ENCODE data around the gene POLR3E.
"Not testable (repeated sequence)": the region's sequence is repeated elsewhere in the genome, so short reads cannot be mapped to it uniquely, and the experiment has no call there.

POLR3E gene

DNA sequence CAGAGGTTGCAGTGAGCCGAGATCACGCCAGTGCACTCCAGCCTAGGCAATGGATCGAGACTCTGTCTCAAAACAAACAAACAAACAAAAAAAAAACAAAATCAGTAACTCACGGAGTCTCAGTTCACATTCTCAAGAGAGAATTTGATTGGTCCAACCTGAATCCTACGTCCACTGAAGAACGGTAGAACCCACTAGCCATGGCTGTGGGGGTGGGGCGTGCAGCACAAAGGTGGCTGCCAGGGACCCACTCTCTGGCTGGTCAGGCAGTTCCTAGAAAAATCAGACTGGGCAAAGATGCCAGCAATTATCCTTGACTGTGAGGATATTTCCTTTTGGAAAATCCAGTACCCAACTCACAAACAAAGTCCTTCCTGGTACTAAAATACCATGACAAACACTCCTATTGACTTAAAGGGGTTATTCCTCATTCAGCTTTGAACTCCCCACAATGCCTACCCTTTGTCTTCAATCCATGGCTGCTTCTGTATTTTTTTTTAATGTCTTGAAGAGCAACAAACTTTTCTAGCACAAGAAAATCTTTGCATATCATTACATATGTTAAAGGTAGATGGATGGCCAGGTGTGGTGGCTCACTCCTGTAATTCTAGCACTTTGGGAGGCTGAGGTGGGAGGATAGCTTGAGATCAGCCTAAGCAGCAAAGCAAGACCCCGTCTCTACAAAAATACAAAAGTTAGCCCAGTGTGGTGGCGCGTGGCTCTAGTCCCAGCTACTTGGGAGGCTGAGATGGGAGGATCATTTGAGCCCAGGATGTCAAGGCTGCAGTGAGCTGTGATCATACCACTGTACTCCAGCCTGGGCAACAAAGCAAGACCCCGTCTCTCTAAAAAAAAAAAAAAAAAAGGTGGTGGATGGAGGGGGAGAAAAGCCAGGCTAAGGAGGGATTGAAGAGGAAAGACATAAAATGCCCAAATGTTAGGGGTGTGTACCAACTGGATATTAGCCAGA lies 3.8 kb upstream of the POLR3E start:
- Histone ChIP-seq H3K27me3 (replicated peaks; ENCODE audit: control insufficient read depth, insufficient read depth, low read length) (no peaks in the 10 kb centered on the region), H3K4me3 (ENCODE audit: low read length) (no peak overlapping the region), H3K9ac (ENCODE audit: low read length) (no peak overlapping the region), H3K9me3 (ENCODE audit: control insufficient read depth, low read length) (no peaks in the 10 kb centered on the region), H3K4me1 (ENCODE audit: control insufficient read depth, insufficient read depth, low read length) (peaks cover 22% of the 10 kb centered on the region), H3K36me3 (ENCODE audit: control insufficient read depth, insufficient read depth, low read length, severe bottlenecking) (no peaks in the 10 kb centered on the region)
- no peak for DNase-seq (ENCODE audit: low read depth)

DNA sequence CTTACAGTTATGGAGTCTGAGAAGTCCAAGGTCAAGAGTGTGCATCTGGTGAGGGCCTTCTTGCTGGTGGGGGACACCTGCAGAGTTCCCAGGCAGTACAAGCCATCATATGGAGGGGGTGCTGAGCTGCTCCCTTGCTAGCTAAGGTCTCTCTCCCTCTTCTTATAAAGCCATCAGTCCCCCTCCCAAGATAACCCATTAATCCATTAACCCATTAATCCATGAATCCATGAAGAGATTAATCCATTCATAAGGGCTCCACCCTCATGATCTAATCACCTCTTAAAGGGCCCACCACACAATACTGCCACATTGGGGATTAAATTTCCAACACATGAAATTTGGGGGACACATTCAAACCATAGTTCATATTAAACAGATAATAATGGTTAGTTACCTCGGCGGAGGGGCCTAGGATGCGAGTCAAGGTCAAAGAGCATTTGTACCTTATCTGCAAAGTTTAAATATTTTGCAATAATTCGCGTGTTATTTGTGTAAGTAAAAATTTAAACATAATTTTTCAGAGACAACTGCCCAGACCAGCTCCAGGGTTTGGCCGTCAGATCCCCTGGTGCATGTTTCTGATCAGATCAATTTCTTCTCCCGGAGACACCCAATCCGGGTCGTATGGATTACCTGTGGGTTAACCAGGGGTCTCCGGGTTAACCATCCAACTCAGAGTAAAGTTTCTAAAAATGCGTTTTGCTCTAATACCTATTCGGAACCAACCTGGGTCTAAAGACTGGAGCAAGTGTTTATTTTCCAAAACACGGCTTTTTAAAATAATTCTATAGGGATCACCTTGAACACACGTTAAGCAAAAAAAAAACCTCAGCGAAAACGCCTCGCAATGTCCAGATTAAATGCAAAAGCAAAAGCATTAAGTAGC lies 740 bp upstream of the POLR3E start:
- DNase-seq (ENCODE audit: low read depth): peak; percentile 23

DNA sequence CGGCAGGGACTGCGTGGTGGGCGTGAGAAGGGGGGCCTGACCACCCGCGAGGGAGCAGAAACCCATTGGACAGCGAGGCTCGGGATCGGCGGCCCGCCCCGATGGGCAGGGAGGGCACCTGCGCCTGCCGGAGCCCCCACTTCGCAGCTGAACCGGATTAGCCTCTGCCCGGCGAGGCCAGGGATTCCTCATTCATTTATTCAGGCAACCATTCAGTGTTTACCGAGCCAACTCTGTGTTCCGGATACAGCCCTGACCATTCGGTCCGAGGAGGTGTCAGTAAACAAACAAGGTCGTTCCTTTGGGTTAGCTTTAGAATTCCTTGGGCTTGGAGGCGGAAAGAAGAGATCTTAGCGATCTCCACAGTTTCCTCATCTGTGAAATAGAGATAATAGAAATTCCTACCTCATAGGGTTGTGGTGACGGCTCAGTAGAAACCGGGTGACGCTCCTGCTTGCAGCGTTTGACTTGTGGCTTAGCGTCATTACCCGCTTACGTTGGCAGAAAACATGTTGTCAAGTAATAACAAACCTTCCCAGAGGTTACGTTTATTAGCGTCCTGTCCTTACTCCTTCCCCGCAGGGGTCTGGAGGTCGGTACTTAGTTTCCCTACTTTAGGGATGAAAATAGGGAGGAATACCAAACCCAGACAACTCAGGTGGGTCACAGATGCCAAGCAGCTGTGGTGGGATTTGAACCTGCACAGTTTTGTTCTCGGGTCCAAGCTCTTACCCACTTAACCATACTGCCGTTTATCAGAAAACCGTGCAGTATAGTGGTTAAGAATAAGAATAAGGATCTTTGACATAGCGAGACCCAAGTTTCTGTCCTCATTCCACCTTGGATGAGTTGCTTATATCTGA lies 893 bp downstream of the POLR3E start:
- Histone ChIP-seq H3K36me3 (ENCODE audit: control insufficient read depth, insufficient read depth, low read length, severe bottlenecking) (peaks cover 7% of the 10 kb centered on the region), H3K9me3 (ENCODE audit: control insufficient read depth, low read length) (no peaks in the 10 kb centered on the region), H3K9ac (ENCODE audit: low read length) (peak overlapping the region; percentile 92), H3K27me3 (replicated peaks; ENCODE audit: control insufficient read depth, insufficient read depth, low read length) (no peaks in the 10 kb centered on the region), H3K4me1 (ENCODE audit: control insufficient read depth, insufficient read depth, low read length) (peaks cover 16% of the 10 kb centered on the region), H3K4me3 (ENCODE audit: low read length) (peak overlapping the region; percentile 96)
- DNase-seq (ENCODE audit: low read depth): peak; percentile 97

More for the DNA sequence above, 740 bp upstream of the POLR3E start:
- Histone ChIP-seq H3K4me3 (ENCODE audit: low read length) (peak overlapping the region; percentile 89), H3K9ac (ENCODE audit: low read length) (peak overlapping the region; percentile 83), H3K9me3 (ENCODE audit: control insufficient read depth, low read length) (no peaks in the 10 kb centered on the region), H3K36me3 (ENCODE audit: control insufficient read depth, insufficient read depth, low read length, severe bottlenecking) (no peaks in the 10 kb centered on the region), H3K4me1 (ENCODE audit: control insufficient read depth, insufficient read depth, low read length) (peaks cover 27% of the 10 kb centered on the region), H3K27me3 (replicated peaks; ENCODE audit: control insufficient read depth, insufficient read depth, low read length) (no peaks in the 10 kb centered on the region)

DNA sequence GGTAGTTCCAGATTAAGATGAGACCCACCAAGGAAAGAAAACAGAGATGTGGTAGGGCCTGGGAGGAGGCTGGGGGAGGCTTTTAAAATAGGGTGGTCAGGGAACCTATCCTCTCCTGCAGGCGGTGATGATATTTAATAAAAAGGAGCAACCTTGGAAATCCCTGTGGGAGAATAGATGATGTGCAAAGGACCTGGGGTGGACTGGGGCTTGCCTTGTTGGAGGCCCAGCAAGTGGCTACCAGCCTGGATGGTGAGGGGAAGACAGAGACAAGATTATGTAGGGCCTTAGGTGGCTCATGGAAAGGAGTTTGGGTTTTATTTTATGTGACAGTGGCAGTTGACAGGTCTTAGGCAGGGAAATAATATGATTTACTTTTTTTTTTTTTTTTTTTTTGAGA lies 1.8 kb downstream of the POLR3E start:
- no peaks in the 10 kb centered on the region for H3K9me3 ChIP-seq (ENCODE audit: control insufficient read depth, low read length)
- no peaks in the 10 kb centered on the region for H3K27me3 ChIP-seq (replicated peaks; ENCODE audit: control insufficient read depth, insufficient read depth, low read length)
- H3K4me1 ChIP-seq (ENCODE audit: control insufficient read depth, insufficient read depth, low read length): peaks cover 16% of the 10 kb centered on the region
- DNase-seq (ENCODE audit: low read depth): no peak
- H3K36me3 ChIP-seq (ENCODE audit: control insufficient read depth, insufficient read depth, low read length, severe bottlenecking): peaks cover 12% of the 10 kb centered on the region
- H3K9ac ChIP-seq (ENCODE audit: low read length): no peak overlapping the region
- no peak overlapping the region for H3K4me3 ChIP-seq (ENCODE audit: low read length)

DNA sequence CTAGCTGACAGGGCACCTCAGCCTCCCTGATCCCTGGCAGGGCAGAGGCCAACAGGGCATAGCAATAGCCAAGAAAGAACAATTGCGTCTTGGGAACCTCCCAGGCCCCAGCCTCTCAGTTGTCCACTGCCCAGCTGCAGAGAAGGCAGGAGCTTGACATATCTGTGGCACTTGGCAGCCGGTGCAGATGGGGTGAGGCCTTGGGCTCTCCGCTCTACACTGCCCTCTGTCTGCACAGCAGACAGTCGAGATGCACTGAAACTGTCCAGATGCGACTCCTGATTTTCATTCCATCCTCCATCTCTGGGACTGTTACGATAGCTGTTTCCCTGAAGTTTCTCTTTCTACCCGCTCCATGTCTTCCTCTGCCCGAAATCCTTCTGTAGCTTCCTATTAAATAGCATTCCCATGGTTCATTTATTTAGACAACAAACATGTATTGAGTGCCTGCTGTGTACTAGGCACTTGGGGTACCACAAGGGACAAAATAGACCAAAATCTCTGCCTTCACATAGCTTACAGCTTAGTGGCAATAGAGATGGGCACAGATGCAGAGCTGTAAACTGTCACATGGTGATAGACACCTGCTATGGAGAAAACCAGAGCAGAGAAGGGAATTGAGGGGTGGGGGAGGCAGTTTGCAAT lies 3.3 kb downstream of the POLR3E start:
- Histone ChIP-seq H3K4me1 (ENCODE audit: control insufficient read depth, insufficient read depth, low read length) (peaks cover 16% of the 10 kb centered on the region), H3K27me3 (replicated peaks; ENCODE audit: control insufficient read depth, insufficient read depth, low read length) (no peaks in the 10 kb centered on the region), H3K9me3 (ENCODE audit: control insufficient read depth, low read length) (no peaks in the 10 kb centered on the region), H3K4me3 (ENCODE audit: low read length) (no peak overlapping the region), H3K9ac (ENCODE audit: low read length) (peak overlapping the region; percentile 42), H3K36me3 (ENCODE audit: control insufficient read depth, insufficient read depth, low read length, severe bottlenecking) (peaks cover 27% of the 10 kb centered on the region)
- peak; percentile 72 for DNase-seq (ENCODE audit: low read depth)

DNA sequence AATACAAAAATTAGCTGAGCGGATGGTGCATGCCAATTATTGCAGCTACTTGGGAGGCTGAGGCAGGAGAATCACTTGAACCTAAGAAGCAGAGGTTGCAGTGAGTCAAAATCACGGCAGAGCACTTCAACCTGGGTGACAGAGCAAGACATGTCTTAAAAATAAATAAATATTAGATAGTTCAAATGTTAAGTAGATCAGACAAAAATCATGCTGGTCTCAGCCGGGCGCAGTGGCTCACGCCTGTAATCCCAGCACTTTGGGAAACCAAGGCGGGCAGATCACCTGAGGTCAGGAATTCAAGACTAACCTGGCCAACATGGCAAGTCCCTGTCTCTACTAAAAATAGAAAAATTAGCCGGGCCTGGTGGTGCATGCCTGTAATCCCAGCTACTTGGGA lies 4.2 kb downstream of the POLR3E start:
- not testable (repeated sequence) for H3K4me3 ChIP-seq (ENCODE audit: low read length); H3K27me3 ChIP-seq (replicated peaks; ENCODE audit: control insufficient read depth, insufficient read depth, low read length); H3K9me3 ChIP-seq (ENCODE audit: control insufficient read depth, low read length); DNase-seq (ENCODE audit: low read depth); H3K9ac ChIP-seq (ENCODE audit: low read length)
- Histone ChIP-seq H3K36me3 (ENCODE audit: control insufficient read depth, insufficient read depth, low read length, severe bottlenecking) (peaks cover 35% of the 10 kb centered on the region), H3K4me1 (ENCODE audit: control insufficient read depth, insufficient read depth, low read length) (peaks cover 12% of the 10 kb centered on the region)

DNA sequence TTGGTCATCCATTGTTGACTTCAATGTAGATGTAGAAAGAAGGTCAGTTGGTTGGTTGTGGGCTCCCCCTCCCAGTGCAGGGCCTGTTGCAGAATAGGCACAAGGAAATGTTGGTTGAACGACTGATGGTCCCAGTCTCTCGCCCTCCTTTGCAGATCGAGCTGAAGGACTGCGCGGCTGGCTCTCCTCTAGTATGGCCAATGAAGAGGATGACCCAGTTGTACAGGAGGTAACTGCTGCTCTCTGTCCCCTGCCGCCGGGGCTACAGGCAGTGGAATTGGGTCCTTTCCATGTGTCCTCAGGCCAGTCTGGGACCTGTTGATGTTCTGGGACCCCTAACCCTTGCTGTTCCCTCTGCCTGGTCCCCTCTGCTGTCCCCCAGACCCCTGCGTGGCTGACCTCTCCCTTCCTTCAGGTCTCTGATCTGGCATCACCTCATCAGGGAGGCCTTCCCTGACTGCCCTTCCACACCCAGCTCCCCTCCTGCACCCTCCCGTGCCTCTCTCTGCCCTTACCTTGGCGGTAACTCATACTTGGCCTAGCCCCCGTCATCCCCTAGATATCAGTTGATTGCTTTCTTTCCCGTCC lies 5.7 kb downstream of the POLR3E start:
- Histone ChIP-seq H3K4me3 (ENCODE audit: low read length) (no peak overlapping the region), H3K27me3 (replicated peaks; ENCODE audit: control insufficient read depth, insufficient read depth, low read length) (no peaks in the 10 kb centered on the region), H3K9me3 (ENCODE audit: control insufficient read depth, low read length) (no peaks in the 10 kb centered on the region), H3K9ac (ENCODE audit: low read length) (no peak overlapping the region), H3K36me3 (ENCODE audit: control insufficient read depth, insufficient read depth, low read length, severe bottlenecking) (peaks cover 49% of the 10 kb centered on the region), H3K4me1 (ENCODE audit: control insufficient read depth, insufficient read depth, low read length) (peaks cover 9% of the 10 kb centered on the region)
- DNase-seq (ENCODE audit: low read depth): no peak

DNA sequence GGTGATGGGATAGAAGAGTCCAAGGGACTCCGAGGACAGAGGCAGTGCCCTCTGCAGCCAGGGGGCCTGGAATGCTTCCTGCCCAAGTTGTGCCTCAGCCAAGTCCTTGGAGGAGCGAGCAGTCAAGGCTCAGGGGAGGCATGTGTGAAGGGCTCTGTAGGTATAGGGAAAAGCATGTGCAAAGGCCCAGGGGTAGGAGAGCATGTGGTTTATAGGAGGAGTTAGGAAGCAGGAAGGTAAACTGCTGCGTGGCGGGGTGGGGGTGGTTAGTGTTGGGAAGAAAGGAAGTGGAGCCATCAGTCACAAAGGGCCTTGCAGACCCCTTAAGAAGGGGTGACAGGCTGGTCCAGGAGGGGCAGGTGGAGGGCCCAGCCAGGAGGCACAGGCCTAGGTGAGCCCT lies 7.2 kb downstream of the POLR3E start:
- Histone ChIP-seq H3K4me1 (ENCODE audit: control insufficient read depth, insufficient read depth, low read length) (peaks cover 9% of the 10 kb centered on the region), H3K9ac (ENCODE audit: low read length) (no peak overlapping the region), H3K4me3 (ENCODE audit: low read length) (no peak overlapping the region), H3K36me3 (ENCODE audit: control insufficient read depth, insufficient read depth, low read length, severe bottlenecking) (peaks cover 64% of the 10 kb centered on the region), H3K9me3 (ENCODE audit: control insufficient read depth, low read length) (no peaks in the 10 kb centered on the region), H3K27me3 (replicated peaks; ENCODE audit: control insufficient read depth, insufficient read depth, low read length) (no peaks in the 10 kb centered on the region)
- DNase-seq (ENCODE audit: low read depth): no peak

DNA sequence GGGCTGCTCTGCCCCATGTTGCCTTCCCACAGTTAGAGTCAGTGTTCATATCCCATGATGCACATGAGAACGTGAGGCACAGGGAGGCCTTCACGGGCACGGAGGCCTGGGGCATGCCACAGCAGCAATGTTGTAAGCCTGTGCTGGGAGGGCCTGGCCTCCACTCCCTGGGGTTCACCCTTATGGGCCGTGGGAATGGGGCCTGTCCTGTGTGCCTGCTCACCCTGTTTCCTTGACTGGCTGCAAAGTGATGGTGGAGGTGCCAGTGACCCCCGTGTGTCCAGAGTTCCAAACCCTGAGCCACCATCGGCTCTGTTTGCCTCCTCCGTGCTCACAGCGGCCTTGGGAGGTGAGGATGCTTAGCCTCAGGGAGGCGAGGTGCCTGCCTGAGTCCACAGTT lies 9.6 kb downstream of the POLR3E start:
- peaks cover 82% of the 10 kb centered on the region for H3K36me3 ChIP-seq (ENCODE audit: control insufficient read depth, insufficient read depth, low read length, severe bottlenecking)
- no peak overlapping the region for H3K4me3 ChIP-seq (ENCODE audit: low read length)
- H3K27me3 ChIP-seq (replicated peaks; ENCODE audit: control insufficient read depth, insufficient read depth, low read length): no peaks in the 10 kb centered on the region
- no peak for DNase-seq (ENCODE audit: low read depth)
- no peak overlapping the region for H3K9ac ChIP-seq (ENCODE audit: low read length)
- H3K4me1 ChIP-seq (ENCODE audit: control insufficient read depth, insufficient read depth, low read length): no peaks in the 10 kb centered on the region
- H3K9me3 ChIP-seq (ENCODE audit: control insufficient read depth, low read length): no peaks in the 10 kb centered on the region

DNA sequence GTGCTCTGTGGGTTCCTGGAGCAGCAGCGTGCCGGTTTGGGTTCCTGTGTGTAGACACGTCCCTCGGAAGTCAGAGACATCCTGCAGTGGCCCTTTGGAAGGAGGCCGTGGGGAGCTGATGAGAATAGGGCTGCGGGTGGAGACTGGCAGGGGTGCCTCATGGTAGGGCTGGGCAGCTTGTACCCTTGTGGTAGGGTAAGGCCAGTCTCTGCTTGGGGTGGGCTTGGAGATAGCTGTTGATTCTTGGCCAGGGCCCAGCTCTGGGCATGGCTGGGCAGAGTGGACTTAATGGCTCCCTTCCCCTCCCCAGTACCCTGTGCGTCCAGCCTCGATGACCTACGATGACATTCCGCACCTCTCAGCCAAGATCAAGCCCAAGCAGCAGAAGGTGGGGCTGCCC lies 10.6 kb downstream of the POLR3E start:
- no peaks in the 10 kb centered on the region for H3K9me3 ChIP-seq (ENCODE audit: control insufficient read depth, low read length)
- H3K9ac ChIP-seq (ENCODE audit: low read length): no peak overlapping the region
- peaks cover 87% of the 10 kb centered on the region for H3K36me3 ChIP-seq (ENCODE audit: control insufficient read depth, insufficient read depth, low read length, severe bottlenecking)
- no peaks in the 10 kb centered on the region for H3K4me1 ChIP-seq (ENCODE audit: control insufficient read depth, insufficient read depth, low read length)
- DNase-seq (ENCODE audit: low read depth): no peak
- H3K4me3 ChIP-seq (ENCODE audit: low read length): no peak overlapping the region
- no peaks in the 10 kb centered on the region for H3K27me3 ChIP-seq (replicated peaks; ENCODE audit: control insufficient read depth, insufficient read depth, low read length)

Data from adipocyte (in vitro differentiated cells).